H1 (cell line): ENCODE measurements around the gene KLF7. TPM values are rescaled to one million over a fixed set of nuclear protein-coding genes. Genes with fewer than 3 reads are reported as not detected.

Experiments used
- CTCF ChIA-PET: fragments of 300-600 bp; sonication (Branson Sonifier 250); formaldehyde crosslinking; loops from one replicate; lab custom pipeline; 2021; ENCODE audit not compliant: partially characterized antibody; lab: Charles Lee
- POLR2A ChIA-PET: fragments of 300-600 bp; sonication (Branson Sonifier 250); formaldehyde crosslinking; loops from one replicate; lab custom pipeline; 2021; ENCODE audit warnings: inconsistent platforms; ENCODE audit not compliant: partially characterized antibody; lab: Charles Lee
- DNase-seq, 2 experiments: peaks; one replicate each; pipeline versions ENCODE4 v3.0.0 to v3.0.0-alpha.2; 2010 to 2022; ENCODE audit warnings: low spot score in 2 of 2, low read depth in 1 of 2, mixed read lengths in 1 of 2
- FAIRE-seq: peaks from 2 replicates; lab custom pipeline; 2011; peaks lifted over from hg19 to GRCh38; lab: Jason Lieb, UNC
- H2AFZ ChIP-seq: 2 replicates; pipeline ENCODE4 v1.8.1; 2012; ENCODE audit warnings: low read length, inconsistent platforms
- H2AK5ac ChIP-seq: 2 replicates; pipeline ENCODE4 v1.6.1; 2013; ENCODE audit warnings: low read depth, low read length
- H2BK120ac ChIP-seq: replicated peaks from 2 replicates; pipeline ENCODE3; 2013; ENCODE audit warnings: low read depth, low read length, inconsistent platforms
- H2BK12ac ChIP-seq: 2 replicates; pipeline ENCODE4 v1.6.1; 2013; ENCODE audit warnings: low read depth, low read length
- H2BK15ac ChIP-seq: 2 replicates; pipeline ENCODE4 v1.6.1; 2013; ENCODE audit warnings: low read length
- H2BK20ac ChIP-seq: 2 replicates; pipeline ENCODE4 v1.6.1; 2013; ENCODE audit warnings: low read length
- H2BK5ac ChIP-seq: 2 replicates; pipeline ENCODE4 v1.6.1; 2013; ENCODE audit warnings: low read depth, low read length
- H3K14ac ChIP-seq: 2 replicates; pipeline ENCODE4 v1.6.1; 2013; ENCODE audit warnings: inconsistent platforms; ENCODE audit not compliant: insufficient read length
- H3K18ac ChIP-seq: 2 replicates; pipeline ENCODE4 v1.6.1; 2013; ENCODE audit warnings: low read length; ENCODE audit errors: extremely low read depth
- H3K23ac ChIP-seq: 2 replicates; pipeline ENCODE4 v1.6.1; 2013; ENCODE audit warnings: inconsistent platforms; ENCODE audit not compliant: insufficient read length
- H3K23me2 ChIP-seq: 2 replicates; pipeline ENCODE4 v1.6.1; 2013; ENCODE audit warnings: low read depth, low read length
- H3K27ac ChIP-seq: 2 replicates; pipeline ENCODE4 v1.6.1; 2011; ENCODE audit warnings: low read depth, low read length, inconsistent platforms
- H3K27me3 ChIP-seq, 4 experiments: replicated peaks in 1 of 4; 1 replicate in 1 of 4; 2 replicates in 3 of 4; pipeline versions ENCODE4 v1.6.1 to v1.8.1; 2011 to 2013; ENCODE audit warnings: low read length in 3 of 4, mild to moderate bottlenecking in 3 of 4, inconsistent platforms in 2 of 4, mixed read lengths in 2 of 4, moderate library complexity in 1 of 4; ENCODE audit not compliant: control insufficient read depth in 3 of 4, insufficient read depth in 3 of 4; ENCODE audit errors: extremely low read depth in 1 of 4
- H3K36me3 ChIP-seq, 4 experiments: 2 replicates each; pipeline versions ENCODE4 v1.6.1 to v1.8.1; 2011 to 2013; ENCODE audit warnings: mild to moderate bottlenecking in 4 of 4, low read length in 3 of 4, moderate library complexity in 2 of 4, control low read depth in 1 of 4, inconsistent platforms in 1 of 4; ENCODE audit not compliant: insufficient read depth in 4 of 4, control insufficient read depth in 2 of 4
- H3K4ac ChIP-seq: replicated peaks from 2 replicates; pipeline ENCODE3; 2013; ENCODE audit warnings: low read length, low read depth, mixed read lengths, inconsistent platforms; ENCODE audit not compliant: insufficient read length
- H3K4me1 ChIP-seq, 4 experiments: replicated peaks in 1 of 4; 1 replicate in 1 of 4; 2 replicates in 3 of 4; pipeline versions ENCODE4 v1.6.1 to v1.8.1; 2011 to 2013; ENCODE audit warnings: low read length in 3 of 4, inconsistent platforms in 2 of 4, mixed read lengths in 1 of 4; ENCODE audit not compliant: insufficient read depth in 4 of 4, control insufficient read depth in 3 of 4
- H3K4me2 ChIP-seq, 2 experiments: 2 replicates each; pipeline versions ENCODE4 v1.6.1 to v1.8.1; 2011 to 2013; ENCODE audit warnings: low read depth in 2 of 2, low read length in 2 of 2, control low read depth in 1 of 2, inconsistent platforms in 1 of 2, mild to moderate bottlenecking in 1 of 2; ENCODE audit not compliant: insufficient read depth in 1 of 2
- H3K4me3 ChIP-seq, 4 experiments: fragments of 200-600, 300-600 bp in 1 of 4; sonication (generic), shearing (Covaris generic), sonication (Bioruptor Twin) in 1 of 4; 2 replicates each; pipeline versions ENCODE4 v1.5.1 to v1.8.1; 2011 to 2016; ENCODE audit warnings: low read length in 4 of 4, low read depth in 3 of 4, control low read depth in 2 of 4, inconsistent platforms in 2 of 4, mild to moderate bottlenecking in 2 of 4, mixed read lengths in 1 of 4, moderate library complexity in 1 of 4; ENCODE audit not compliant: insufficient read depth in 2 of 4; ENCODE audit errors: extremely low read depth in 1 of 4
- H3K56ac ChIP-seq: replicated peaks from 2 replicates; pipeline ENCODE3; 2013; ENCODE audit warnings: low read depth, mild to moderate bottlenecking, mixed read lengths, low read length, inconsistent platforms; ENCODE audit not compliant: insufficient read length
- H3K79me1 ChIP-seq: 2 replicates; pipeline ENCODE4 v1.6.1; 2013; ENCODE audit warnings: low read depth, low read length, control low read depth
- H3K79me2 ChIP-seq, 2 experiments: 2 replicates each; pipeline versions ENCODE4 v1.6.1 to v1.8.1; 2012 to 2013; ENCODE audit warnings: low read length in 2 of 2, mild to moderate bottlenecking in 2 of 2, inconsistent platforms in 1 of 2; ENCODE audit not compliant: insufficient read depth in 2 of 2, control insufficient read depth in 1 of 2
- H3K9ac ChIP-seq, 4 experiments: replicated peaks in 1 of 4; 1 replicate in 1 of 4; 2 replicates in 3 of 4; pipeline versions ENCODE4 v1.6.1 to v1.8.1; 2011 to 2013; ENCODE audit warnings: low read depth in 3 of 4, low read length in 3 of 4, control low read depth in 2 of 4, mild to moderate bottlenecking in 2 of 4, moderate library complexity in 2 of 4, inconsistent platforms in 1 of 4; ENCODE audit errors: extremely low read depth in 1 of 4
- H3K9me3 ChIP-seq, 2 experiments: 2 replicates each; pipeline versions ENCODE4 v1.6.1 to v1.8.1; 2012 to 2013; ENCODE audit warnings: mild to moderate bottlenecking in 2 of 2, moderate library complexity in 2 of 2, control low read depth in 1 of 2, inconsistent platforms in 1 of 2, low read depth in 1 of 2, low read length in 1 of 2, mixed read lengths in 1 of 2; ENCODE audit not compliant: insufficient read depth in 2 of 2
- H4K20me1 ChIP-seq, 2 experiments: replicated peaks in 1 of 2; 2 replicates each; pipeline versions ENCODE3 to v1.8.1; 2011 to 2013; ENCODE audit warnings: inconsistent platforms in 2 of 2, low read length in 2 of 2, mild to moderate bottlenecking in 1 of 2; ENCODE audit not compliant: insufficient read depth in 2 of 2, control insufficient read depth in 1 of 2
- H4K5ac ChIP-seq: 2 replicates; pipeline ENCODE4 v1.6.1; 2013; ENCODE audit warnings: low read length, low read depth, mixed read lengths, inconsistent platforms; ENCODE audit not compliant: insufficient read length
- H4K8ac ChIP-seq: 2 replicates; pipeline ENCODE4 v1.8.0; 2013; ENCODE audit warnings: mild to moderate bottlenecking, moderate library complexity, low read length, inconsistent platforms; ENCODE audit not compliant: insufficient read depth; ENCODE audit errors: extremely low read depth
- H4K91ac ChIP-seq: replicated peaks from 2 replicates; pipeline ENCODE3; 2013; ENCODE audit warnings: low read length, mixed read lengths, inconsistent platforms; ENCODE audit not compliant: insufficient read length
- CHD7 ChIP-seq: fragments of 300-600 bp; sonication (generic); IDR thresholded peaks from 2 replicates; pipeline ENCODE4 v1.7.1; 2012; ENCODE audit warnings: low read length, moderate library complexity, mild to moderate bottlenecking, inconsistent platforms; ENCODE audit not compliant: insufficient replicate concordance
- polyA plus RNA-seq, 7 experiments: library from polyadenylated mRNA; depleted of rRNA in 3 of 7; stranded (reverse) in 5 of 7; unstranded in 2 of 7; fragments of >200 nt in 5 of 7; fragments of 200-250 nt in 2 of 7; gene quantifications; 1 replicate in 5 of 7; 2 replicates in 1 of 7; 4 replicates in 1 of 7; pipeline versions ENCODE4 v1.2.1 to v1.2.3, GENCODE V29; 2011 to 2013; ENCODE audit warnings: missing spikeins in 2 of 7, mixed read lengths in 2 of 7
- total RNA-seq: library from RNA; stranded (reverse); fragmentation: NEBNext Ultra II Directional; extraction: Animal tissue kit (Norgen Biotek cat#: 25700); gene quantifications from 2 replicates; pipeline ENCODE4 v1.2.1, GENCODE V29; 2021

KLF7 gene
- total and polyA plus RNA-seq, 2 of the 8 experiments (the other 6 are each of a cell fraction or from before 2014, with no cell fraction given): 9.6 to 23.3 TPM

DNA sequence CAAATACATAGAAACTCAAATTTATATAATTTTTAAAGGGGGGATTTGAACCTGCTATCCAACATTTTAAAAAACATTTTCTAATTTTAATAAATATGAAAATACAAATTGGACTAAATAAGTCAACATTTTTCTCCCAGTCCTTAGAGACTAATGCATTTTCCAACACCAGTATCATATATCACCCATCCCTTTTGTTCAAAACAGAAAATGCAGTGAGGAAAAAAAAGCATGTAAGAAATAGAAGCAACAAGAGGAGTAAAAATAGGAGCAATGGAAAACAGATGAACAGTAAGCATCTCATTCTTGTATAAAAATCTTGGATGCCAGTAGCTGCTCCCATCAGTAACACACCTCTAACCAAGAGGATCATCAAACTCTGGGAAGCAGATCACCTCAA is 25.5 kb downstream of the KLF7 start:
- FAIRE-seq: no peak
- no peak overlapping the region for H2AK5ac ChIP-seq
- DNase-seq: no peak
- no peak overlapping the region for H2BK15ac ChIP-seq
- H2BK120ac ChIP-seq: no peak overlapping the region
- no peak overlapping the region for H3K18ac ChIP-seq
- H3K4me2 ChIP-seq: no peak overlapping the region
- H3K36me3 ChIP-seq: peaks cover 0 to under 1% (median 0%) of the 10 kb centered on the region in 4 experiments; a peak in 2 of 8 replicates
- POLR2A ChIA-PET: interaction anchor here (1.1 to 1.3 kb wide), 2 partner anchors 11 to 26 kb away, joined by 3 to 4 read pairs; partner anchors contain the start of gene KLF7
- no peak overlapping the region for H2BK12ac ChIP-seq
- H3K23ac ChIP-seq: no peak overlapping the region
- H3K79me1 ChIP-seq: peaks cover 3% of the 10 kb centered on the region; the same call in 1 of the 2 replicates
- no peaks in the 10 kb centered on the region for H3K27me3 ChIP-seq
- H3K56ac ChIP-seq: no peak overlapping the region
- H4K91ac ChIP-seq: no peak overlapping the region
- H4K20me1 ChIP-seq: peaks cover 0 to 2% of the 10 kb centered on the region in 2 experiments
- no peak overlapping the region for H3K9ac ChIP-seq
- H3K4me1 ChIP-seq: peaks cover 3 to 19% (median 8%) of the 10 kb centered on the region in 4 experiments; a peak in 5 of 7 replicates
- no peaks in the 10 kb centered on the region for H3K9me3 ChIP-seq
- H2BK5ac ChIP-seq: no peak overlapping the region
- no peak overlapping the region for H3K4ac ChIP-seq
- no peak overlapping the region for H3K4me3 ChIP-seq
- H3K27ac ChIP-seq: no peak overlapping the region
- no peak overlapping the region for H3K14ac ChIP-seq
- H3K79me2 ChIP-seq: peaks cover 0 to 68% of the 10 kb centered on the region in 2 experiments; a peak in 3 of 4 replicates
- no peak overlapping the region for H4K5ac ChIP-seq
- H2BK20ac ChIP-seq: no peak overlapping the region; the same call in 1 of the 2 replicates
- CTCF ChIA-PET: no interaction called here
- H3K23me2 ChIP-seq: no peaks in the 10 kb centered on the region
- H4K8ac ChIP-seq: no peak overlapping the region
- no peak overlapping the region for H2AFZ ChIP-seq
- TF ChIP-seq CHD7: no peak
